GM18502 (cell line): ENCODE data around the gene BRF1.
A peak's percentile ranks its signal among the peaks of the same experiment; 100 is the strongest.
"Not testable (repeated sequence)": the region's sequence is repeated elsewhere in the genome, so short reads cannot be mapped to it uniquely, and the experiment has no call there.

Source experiments
- ATAC-seq: cut with Tn5 transposase; IDR thresholded peaks from one replicate; pipeline ENCODE4 v1.9.1; 2021; ENCODE audit warnings: mild to moderate bottlenecking; ENCODE audit not compliant: unreplicated experiment, poor library complexity

The BRF1 gene, protein sequence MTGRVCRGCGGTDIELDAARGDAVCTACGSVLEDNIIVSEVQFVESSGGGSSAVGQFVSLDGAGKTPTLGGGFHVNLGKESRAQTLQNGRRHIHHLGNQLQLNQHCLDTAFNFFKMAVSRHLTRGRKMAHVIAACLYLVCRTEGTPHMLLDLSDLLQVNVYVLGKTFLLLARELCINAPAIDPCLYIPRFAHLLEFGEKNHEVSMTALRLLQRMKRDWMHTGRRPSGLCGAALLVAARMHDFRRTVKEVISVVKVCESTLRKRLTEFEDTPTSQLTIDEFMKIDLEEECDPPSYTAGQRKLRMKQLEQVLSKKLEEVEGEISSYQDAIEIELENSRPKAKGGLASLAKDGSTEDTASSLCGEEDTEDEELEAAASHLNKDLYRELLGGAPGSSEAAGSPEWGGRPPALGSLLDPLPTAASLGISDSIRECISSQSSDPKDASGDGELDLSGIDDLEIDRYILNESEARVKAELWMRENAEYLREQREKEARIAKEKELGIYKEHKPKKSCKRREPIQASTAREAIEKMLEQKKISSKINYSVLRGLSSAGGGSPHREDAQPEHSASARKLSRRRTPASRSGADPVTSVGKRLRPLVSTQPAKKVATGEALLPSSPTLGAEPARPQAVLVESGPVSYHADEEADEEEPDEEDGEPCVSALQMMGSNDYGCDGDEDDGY

DNA sequence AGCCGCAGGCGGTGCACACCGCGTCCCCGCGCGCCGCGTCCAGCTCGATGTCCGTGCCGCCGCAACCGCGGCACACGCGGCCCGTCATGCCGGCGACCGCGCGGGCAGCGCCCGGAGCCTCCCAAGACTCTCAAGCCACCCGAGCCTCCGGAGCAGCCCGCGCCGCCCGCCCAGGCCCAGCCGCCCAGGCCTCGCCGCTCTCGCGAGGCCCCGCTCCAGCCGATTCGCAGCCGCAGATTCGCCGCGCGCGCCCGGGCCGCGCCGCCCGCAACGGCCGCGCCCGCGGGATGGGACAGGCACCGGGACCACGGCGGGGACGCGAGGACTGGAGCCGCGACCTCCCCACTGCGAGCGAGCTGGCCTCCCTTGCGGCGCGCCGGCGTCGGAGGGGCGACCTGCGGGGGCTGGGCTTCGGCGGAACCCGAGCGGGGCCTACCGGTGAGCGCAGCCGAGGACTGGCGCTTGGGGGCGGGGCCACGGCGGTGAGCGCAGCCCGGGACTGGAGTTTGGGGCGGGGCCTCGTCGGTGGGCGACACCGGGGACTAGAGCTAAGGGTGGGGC is at the start of gene BRF1:
TSS of gene BRF1 (minus strand) at position 460 of the 561 bp plus-strand sequence. CDS start at position 88, 372 bp downstream.
- ATAC-seq, result peak; percentile 85

DNA sequence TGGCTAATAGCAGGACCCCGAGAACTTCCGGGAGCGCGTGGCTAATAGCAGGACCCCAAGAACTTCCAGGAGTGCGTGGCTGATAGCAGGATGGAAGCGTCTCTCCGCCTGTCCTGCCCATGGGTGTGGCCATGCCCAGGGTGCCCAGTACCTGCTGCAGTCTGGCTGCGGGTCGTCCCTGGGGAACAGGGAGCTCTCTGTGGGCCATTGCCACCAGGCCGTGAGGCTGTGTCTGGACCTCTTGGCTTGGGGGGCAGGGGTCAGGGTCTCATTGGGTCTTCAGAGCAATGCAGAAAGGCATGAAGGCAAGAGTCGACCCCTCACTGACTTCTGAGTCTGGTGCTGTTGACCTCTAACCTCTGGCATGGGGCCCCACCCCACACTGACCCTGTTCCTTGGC is 49.2 kb upstream of the BRF1 start:
- no peak for ATAC-seq

DNA sequence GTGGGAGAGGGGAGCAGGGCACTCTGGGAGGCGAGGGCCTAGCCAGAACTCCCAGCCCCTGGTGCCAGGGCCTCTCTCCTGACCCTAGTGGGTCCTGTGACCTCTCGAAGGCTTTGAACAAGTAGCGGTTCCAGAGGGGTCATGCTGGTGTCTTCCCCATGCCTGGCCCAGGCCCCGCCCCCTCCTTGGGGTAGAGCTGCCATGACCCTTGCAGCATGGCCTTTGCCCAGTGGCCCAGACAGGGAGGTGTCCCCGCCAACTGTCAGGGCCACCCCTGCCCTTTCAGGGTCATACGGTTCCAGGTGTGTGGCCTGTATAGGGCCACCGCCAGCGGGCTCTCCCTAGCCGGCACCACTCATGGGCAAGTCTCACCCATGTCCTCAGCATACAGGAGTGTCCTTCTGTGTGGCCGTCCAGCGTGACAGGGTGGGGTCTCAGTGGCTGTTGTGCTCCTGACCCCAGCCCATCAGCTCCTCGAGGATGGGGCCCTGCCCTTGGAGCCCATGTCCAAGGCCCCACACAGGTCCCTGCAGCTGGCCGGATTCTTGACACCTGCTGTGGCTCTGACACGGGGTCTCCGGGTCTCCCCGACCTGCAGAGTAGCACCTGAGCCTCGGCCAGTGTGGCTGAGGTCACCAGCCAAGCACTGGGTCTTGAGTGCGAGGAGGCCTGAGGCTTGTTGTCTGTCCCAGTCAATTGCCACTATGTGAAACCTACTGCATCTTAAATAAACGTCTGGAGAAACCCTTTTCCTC is 48.3 kb upstream of the BRF1 start:
- no peak for ATAC-seq

DNA sequence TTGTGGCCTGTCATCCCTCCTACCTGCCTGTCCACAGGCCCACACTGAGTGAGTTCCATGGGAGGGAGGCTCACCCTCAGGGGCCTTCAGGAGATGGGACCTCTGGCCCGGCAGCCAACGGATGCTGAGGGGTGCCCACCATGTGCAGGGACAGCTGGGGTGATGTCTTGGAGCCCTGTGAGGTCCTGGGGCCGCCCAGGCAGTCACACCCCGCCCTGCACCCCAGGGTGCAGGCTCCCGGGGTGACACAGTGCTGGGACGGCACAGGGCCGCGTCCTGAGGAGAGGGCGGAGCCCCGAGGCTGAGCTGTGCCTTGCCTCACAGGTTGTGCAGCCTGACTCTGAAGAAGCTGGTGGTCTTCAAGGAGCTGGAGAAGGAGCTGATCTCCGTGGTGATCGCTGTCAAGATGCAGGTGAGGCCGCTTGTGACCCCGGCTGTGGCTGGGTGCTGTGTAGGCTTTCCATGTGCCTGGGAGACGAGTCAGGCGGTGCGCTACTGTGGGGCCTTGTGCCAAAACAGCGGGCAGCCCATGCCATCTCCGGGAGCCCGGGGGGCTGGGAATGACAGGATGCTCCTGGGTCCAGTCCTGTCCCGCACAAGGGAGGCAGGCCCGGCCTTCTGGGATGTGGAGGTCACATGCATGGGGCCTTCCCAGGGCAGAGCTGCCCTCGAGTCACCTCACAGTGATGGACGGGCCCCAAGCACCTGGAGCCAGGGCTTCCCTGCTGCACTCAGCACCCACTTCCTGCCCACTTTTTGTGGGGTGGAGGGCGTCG is 47.6 kb upstream of the BRF1 start:
- ATAC-seq, result no peak

DNA sequence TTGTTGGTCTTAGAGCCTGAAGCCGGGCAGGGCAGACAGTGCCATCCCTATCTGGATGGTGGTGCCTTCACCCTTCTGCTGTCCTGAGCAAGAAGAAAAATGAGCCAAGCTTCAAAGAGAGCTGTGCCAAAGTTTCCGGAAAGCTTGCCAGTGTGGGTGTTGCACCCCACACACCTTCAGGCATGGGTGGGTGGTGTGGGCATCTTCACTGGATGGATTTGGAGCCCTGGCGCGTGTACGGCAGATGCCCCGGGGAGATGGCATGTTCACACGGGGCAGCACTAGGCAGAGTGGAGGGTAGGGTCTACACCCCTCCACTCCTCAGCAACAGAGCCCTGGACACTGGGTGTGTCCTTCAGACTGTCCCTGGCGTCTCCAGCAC is 46.8 kb upstream of the BRF1 start:
- no peak for ATAC-seq

DNA sequence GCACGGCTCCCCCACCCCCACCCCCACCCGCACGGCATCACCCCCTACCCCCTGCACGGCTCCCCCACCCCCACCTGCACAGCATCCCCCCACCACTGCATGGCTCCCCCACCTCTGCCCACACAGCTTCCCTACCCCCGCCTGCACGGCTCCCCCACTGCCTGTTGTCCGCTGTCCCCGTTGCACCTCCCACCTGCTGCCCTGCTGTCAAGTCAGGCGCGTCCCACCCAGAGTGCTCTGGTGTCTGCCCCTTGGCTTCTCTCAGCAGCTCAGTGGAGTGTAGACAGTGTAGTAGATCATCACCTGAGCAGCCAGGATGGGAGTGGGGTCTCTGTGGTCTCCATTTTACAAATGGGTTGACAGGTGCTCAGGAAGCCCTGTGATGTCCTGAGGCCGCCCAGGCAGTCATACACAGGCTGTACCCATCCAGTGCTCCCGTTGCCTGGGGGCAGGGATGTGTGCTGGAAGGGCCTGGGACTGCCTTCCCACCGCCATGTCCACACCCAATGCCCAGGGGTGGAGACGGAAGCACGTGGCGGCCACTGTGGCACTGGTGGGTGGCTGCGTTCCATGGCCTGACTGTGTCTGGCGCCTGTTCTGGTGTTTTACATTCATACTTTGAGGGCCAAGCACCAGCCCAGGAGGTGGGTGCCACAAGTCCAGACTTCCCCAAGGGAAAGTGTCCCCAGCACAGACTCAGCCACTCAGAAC is 46.2 kb upstream of the BRF1 start:
- ATAC-seq, result no peak

DNA sequence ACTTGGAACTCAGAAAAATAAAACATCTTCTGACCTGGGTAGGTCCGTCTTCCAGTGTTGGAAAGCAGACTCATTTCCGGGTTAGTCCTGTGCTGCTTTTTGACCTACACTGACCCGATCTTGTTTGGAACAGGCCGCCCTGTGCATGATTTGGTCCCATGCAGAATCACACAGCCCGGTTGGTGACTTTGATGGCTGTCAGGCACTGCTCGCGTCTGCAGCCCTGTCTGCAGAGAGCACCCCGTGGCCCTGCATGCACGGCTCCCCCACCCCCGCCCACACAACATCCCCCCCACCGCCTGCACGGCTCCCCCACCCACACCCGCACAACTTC is 45.4 kb upstream of the BRF1 start:
- no peak for ATAC-seq

DNA sequence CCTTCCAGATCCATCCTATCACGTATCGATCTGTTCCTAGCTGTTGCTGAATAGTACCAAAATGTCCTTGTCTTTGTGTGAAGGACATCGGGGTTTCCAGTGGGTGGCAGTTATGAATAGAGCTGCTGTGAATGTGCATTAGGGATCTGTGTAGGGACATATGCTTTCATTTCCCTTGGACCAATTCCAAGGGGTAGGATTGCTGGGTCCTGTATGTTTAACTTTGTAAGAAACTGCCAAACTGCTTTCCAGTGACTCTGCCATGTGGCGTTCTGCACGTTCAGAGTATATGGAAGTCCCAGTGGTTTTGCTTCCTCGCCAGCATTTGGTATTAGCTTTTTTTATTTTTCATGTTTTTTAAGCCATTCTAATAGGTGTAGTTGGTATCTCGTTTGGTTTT is 42.4 kb upstream of the BRF1 start:
- ATAC-seq, result no peak

DNA sequence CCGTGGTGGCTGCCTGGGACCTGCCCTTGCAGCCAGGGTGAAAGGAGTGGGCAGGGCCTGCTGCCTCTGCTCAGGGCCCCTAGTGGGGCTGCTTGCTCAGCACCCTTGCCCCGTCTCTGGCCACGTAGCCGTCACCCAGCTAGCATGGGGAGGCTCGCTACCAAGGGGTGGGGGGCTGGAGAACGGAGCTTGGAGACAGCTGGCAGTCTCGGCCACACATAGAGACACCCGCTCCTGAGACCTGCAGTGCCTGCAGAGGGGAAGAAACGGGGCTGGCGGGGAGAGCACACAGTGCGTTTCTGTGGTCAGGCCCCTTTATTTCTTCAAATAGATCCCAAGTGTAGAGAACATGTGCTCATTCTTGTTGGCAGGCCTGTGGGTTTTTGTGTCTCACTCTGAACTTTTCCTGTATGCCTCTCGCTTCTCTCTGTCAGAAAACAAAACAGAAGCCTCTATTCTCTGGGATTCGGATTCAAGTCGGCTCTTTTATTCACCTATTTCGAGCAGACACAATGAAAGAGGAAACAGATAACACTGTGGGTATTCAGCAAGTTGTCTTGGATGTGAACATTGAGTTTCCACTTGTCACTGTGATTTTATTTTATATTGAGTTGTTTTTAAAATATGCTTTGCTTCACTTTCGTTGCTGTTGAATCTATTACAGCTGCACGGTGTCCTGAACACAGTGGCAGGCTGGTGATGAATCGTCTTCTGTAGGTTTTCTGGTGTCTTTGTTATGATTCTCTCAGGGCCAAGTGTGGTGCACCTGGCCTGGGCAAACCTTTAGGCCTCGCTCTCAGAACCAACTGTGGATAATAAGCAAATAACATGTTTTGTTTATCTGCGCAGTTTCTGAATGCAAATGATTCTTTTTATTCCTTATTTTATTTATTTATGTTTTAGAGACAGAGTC is 40.3 kb upstream of the BRF1 start:
- no peak for ATAC-seq

DNA sequence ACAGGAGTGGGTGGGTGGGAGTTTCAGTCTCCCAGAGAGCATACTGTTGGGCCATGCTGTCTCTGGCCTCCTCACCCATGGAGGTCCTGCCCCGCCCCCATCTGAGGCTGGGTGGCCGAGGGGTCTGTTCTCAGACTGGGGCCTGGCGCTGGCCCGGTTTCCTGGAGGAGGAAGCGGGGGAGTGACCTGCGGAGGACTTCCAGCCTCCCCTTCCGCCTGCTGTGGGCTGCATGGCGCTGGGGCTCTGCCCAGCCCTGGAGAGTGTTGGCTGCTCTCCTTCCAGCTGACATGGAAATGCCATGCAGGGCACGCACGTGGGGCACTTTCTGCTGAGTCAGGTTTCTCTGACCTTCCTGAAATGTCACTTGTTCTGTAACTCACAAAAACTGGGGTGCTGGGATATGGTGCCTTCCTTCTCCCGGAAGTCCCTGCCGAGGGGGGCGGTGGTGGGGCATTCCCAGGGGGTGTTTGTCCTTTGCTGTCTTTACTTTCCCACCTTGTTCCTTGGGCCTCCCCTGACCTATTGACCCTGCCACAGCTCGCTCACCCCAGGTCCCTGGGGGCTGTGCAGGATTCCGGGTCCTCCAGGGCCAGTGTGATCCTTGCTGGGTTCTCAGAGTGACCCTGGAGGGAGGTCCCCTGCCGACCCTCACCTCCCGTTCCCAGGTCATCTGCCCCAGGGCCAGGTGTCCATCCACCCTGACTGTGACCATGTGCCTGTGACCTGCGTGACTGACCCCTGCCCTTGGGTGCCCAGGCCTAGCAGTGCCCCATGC is 37.4 kb upstream of the BRF1 start:
- ATAC-seq, result no peak

DNA sequence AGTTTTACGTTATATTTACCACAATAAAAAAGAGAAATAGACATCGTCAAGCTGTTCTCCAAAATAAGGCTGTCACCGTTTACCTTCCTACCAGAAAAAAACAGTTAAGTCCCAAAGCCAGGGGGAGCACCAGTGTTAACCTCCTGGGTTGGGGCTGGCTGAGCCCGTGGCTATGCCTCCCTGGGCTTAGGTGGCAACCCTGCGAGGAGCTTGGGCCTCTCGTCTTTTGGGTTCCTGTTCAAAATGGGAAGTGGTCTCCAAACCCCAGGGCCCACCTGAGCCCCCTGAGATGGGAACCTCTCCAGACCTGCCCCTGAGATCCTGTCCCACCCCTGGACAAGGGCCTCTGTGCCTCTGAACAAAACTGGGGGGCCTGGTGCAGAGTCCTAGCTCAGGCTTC is 36.6 kb upstream of the BRF1 start:
- no peak for ATAC-seq

DNA sequence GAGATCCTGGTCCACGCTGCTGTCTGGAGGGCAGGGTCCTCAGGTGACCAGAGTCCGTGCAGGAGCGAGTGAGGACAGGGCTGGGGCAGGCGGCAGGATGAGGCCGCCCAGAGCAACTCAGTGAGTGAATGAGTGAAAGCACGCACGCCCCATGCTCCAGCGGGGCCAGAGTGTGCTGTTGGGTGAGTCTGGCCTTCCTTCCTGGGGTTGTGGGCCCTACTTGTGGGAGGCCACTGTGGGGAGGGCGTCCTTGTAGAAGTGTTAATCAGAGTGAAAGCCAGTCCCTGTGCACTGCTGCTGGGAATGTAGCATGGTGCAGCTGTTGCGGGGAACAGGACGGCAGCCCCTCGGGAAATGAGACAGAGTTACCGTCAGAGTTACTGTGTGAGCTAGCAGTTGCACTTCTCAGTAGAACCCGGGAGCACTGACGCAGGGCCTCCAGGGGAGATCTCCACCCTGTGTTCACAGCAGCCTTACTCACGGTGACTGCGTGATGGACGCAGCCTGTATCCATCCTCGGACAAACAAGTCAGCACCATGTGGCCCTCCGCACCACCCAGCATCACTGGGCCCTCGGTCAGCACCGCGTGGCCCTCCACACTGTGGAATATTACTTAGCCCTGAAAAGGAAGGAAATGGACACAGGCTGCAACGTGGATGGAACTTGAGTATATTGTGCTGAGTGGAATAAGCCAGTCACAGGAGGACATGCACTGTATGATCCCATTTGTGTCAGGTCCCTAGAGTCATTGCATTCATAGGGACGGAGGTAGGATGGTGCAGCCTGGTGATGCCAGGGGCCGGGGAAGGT is 35.9 kb upstream of the BRF1 start:
- ATAC-seq, result no peak

DNA sequence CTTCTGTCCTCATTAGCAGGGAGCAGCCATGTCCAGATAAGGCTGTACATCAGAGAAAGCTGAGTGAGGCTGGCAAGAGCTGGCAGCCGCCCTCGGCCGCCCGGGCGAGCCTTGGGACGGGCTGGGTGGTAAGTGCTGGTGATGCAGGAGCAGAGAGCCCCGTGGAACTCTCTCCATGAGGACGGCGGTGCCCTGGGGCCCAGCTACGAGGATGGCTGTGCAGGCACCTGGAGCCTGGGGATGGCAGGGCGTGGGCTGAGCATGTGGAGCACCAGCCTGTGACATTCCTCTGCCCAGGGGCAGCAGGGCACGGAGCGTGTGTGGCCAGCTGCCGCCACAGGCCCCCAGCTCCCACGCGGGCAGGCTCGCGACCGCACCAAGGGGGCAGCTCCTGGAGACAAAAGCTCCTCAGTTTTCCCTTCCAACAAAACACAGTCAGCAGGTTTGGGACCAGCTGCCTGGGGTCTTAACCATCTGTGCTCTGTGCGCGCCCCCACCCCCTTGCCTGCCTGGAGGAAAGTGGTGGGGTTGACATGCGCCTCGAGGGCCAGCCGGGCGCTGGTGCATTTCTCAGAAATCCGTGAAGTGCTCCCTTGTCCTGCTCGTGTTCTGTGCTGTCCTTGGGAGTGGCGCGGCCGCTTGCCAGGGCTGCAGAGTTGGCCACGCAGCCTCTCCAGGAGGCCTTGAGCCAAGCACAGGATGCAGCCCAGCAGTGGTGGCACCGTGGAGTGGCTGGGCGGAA is 35.1 kb upstream of the BRF1 start:
- ATAC-seq, result no peak

DNA sequence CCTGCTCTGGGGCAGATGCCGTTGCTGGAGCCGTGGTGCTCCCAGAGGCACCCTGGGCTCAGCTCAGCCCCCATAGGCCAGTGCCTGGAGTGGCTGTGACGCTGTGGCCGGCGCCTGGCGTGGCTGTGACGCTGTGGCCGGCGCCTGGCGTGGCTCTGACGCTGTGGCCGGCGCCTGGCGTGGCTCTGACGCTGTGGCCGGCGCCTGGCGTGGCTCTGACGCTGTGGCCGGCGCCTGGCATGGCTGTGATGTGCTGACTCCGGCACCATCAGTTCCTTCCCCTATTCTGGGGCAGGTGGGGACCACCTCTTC is 34.4 kb upstream of the BRF1 start:
- ATAC-seq, result not testable (repeated sequence)

DNA sequence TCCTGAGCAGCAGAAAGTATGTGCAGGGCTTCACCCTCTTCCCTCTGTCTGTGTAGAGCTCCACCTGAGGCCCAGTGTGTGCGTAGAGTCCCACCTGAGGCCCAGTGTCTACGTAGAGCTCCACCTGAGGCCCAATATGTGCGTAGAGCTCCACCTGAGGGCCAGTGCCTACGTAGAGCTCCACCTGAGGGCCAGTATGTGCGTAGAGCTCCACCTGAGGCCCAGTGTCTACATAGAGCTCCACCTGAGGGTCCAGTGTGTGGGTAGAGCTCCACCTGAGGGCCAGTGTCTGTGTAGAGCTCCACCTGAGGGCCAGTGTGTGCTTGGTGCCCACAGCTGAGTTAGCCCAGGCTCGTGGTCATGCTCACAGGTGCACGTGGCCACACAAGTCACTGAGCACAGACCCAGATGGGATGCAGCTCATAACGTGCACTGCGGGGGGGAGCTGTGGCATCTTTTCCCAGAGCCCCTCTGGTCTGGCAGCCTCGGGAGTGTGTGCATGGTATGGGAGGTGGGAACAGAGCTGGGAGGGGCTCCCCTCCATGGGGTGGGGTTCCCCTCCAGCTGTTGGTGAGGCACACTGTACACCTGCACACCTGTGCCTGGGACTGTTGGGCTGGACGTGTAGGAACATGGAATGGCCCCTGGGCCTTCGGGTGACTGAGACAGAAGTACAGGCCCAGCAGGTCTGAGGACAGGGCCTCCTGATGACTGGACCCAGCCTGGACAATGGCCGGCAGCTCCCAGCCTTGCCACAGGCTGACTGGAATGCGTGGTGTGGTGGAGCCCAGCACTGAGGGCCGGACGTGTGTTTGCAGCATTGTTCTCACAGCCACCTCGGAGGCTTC is 33.8 kb upstream of the BRF1 start:
- ATAC-seq, result no peak
